Measurements from ENCODE around the gene CENPP.

The CENPP gene

DNA sequence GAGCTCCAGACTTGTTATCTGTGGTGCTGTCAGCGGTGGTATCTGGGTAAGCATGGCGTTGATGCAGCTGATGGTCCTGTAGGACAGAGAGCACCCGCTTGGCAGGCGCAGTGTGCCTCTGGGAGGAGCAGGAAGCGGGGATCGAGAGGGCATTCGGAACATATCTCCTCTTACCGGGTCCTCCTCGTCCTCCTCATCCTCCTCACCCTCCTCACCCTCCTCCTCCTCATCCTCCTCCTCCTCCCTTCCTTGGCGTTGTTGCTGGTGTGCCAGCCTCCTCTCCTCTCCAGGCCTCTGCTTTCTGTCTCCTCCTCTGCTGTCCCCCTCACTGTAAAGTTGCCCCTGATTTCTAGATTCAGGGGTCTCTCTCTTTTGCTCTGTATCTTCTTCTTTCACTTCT is 188.9 kb downstream of the CENPP start:
- Mint-ChIP-seq H3K9me3 (no peaks in the 10 kb centered on the region), H3K36me3 (ENCODE audit: low read depth) (no peaks in the 10 kb centered on the region), H3K4me1 (ENCODE audit: low read depth) (no peaks in the 10 kb centered on the region), H3K27me3 (ENCODE audit: low read depth) (no peaks in the 10 kb centered on the region), H3K4me3 (no peak overlapping the region), H3K27ac (no peak overlapping the region)
- DNase-seq (ENCODE audit: low spot score), result no peak

- H3K9me3 Mint-ChIP-seq, result no peaks in the 10 kb centered on the region
- H3K36me3 Mint-ChIP-seq (ENCODE audit: low read depth), result no peaks in the 10 kb centered on the region
- H3K27me3 Mint-ChIP-seq (ENCODE audit: low read depth), result no peaks in the 10 kb centered on the region
- no peak overlapping the region for H3K4me3 Mint-ChIP-seq
- no peak for DNase-seq (ENCODE audit: low spot score)
- H3K4me1 Mint-ChIP-seq (ENCODE audit: low read depth), result no peaks in the 10 kb centered on the region
- no peak overlapping the region for H3K27ac Mint-ChIP-seq
Measured at GRCh38 chr9:92516521-92516920, 190.8 kb downstream of the CENPP start.

DNA sequence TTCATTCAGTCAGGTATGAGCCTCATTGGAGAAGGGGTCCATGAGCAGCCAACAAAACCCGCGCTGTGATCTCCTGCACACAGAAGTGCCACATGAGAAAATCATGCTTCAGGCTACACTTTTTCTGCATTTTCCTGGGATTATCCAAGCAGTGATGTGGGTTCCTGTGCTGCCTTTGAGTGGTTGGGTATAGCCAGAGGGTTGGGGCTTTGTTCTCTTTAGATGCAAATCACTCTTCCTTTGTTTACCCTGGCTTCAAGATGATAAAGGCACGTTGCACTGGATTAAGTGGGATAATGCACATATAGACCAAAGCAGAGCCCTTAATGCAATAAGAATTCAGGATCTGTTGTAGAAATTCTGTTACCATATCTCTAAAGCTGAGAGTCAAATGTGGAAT is 191.3 kb downstream of the CENPP start:
- no peaks in the 10 kb centered on the region for H3K36me3 Mint-ChIP-seq (ENCODE audit: low read depth)
- no peak overlapping the region for H3K4me3 Mint-ChIP-seq
- H3K9me3 Mint-ChIP-seq, result no peaks in the 10 kb centered on the region
- DNase-seq (ENCODE audit: low spot score), result no peak
- no peaks in the 10 kb centered on the region for H3K4me1 Mint-ChIP-seq (ENCODE audit: low read depth)
- H3K27ac Mint-ChIP-seq, result no peak overlapping the region
- H3K27me3 Mint-ChIP-seq (ENCODE audit: low read depth), result no peaks in the 10 kb centered on the region

DNA sequence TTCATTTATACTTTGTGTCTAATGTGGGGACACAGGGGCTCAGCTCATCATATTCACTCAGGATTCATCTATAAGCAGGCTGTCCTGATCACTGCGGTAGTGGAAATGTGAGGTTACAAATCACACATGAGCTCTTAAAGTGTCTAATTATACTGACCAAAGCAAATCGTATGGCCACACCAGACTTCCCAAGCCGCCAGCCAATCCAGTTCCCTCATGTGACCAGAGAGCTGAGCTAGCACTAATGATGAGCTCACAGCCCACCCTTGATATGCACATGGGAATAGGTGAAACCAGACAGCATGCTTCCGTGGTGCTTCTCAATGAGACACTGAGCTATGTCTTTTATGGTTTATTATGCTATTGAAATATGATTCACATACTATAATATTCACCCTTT is 192.4 kb downstream of the CENPP start:
- Mint-ChIP-seq H3K4me1 (ENCODE audit: low read depth) (no peaks in the 10 kb centered on the region), H3K36me3 (ENCODE audit: low read depth) (no peaks in the 10 kb centered on the region), H3K27me3 (ENCODE audit: low read depth) (no peaks in the 10 kb centered on the region)

GRCh38 chr9:92520837-92521236 is 195.1 kb downstream of the CENPP start:
- H3K9me3 Mint-ChIP-seq, result no peaks in the 10 kb centered on the region
- H3K27ac Mint-ChIP-seq, result no peak overlapping the region
- H3K4me1 Mint-ChIP-seq (ENCODE audit: low read depth), result no peaks in the 10 kb centered on the region
- H3K27me3 Mint-ChIP-seq (ENCODE audit: low read depth), result no peaks in the 10 kb centered on the region
- no peaks in the 10 kb centered on the region for H3K36me3 Mint-ChIP-seq (ENCODE audit: low read depth)
- no peak for DNase-seq (ENCODE audit: low spot score)
- no peak overlapping the region for H3K4me3 Mint-ChIP-seq

More for the DNA sequence above, 192.4 kb downstream of the CENPP start:
- Mint-ChIP-seq H3K4me3 (no peak overlapping the region), H3K27ac (no peak overlapping the region), H3K9me3 (no peaks in the 10 kb centered on the region)
- DNase-seq (ENCODE audit: low spot score), result no peak

DNA sequence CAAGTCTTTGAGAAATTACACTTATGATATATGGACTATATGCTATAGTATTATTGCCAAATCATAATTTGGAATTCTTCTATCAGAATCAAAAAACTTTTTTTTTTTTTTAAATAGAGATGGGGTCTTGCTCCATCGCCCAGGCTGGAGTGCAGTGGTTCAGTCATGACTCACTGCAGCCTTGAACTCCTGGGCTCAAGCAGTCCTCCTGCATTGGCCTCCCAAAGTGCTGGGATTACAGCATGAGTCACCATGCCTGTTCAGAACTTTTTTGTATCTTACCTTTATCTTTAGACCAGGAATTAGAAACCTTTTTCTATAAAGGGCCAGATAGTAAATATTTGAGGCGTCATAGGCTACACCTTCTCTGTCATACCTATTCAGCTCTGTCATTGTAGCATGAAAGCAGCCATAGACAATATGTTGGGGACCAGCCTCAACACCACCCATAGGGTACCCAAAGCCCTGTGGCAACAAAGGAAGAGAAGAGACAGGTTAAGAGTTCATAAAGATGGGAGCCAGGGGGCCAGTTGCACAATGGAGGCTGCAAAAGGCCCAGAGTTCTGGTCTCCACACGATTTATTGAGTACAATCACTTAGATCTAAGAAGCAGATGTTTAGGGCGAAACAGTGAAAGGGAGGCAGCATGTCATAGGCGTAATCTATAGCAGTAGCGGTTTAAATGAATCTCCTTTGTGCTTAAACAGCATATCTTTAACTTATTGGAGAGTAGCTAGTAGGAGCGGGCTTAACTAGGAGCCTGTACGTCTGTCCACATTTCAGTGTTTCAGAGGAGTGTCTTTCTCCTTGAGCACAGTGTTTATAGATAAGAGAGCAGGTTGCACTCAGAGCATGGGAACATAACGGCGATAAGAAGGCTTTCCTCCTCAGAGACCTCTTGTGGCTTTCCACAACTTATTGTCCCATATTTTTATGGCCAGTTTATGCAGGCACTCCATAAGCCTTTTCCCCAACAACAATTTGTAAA is 197.5 kb downstream of the CENPP start:
- Mint-ChIP-seq H3K27ac (no peak overlapping the region), H3K27me3 (ENCODE audit: low read depth) (no peaks in the 10 kb centered on the region), H3K36me3 (ENCODE audit: low read depth) (no peaks in the 10 kb centered on the region), H3K4me1 (ENCODE audit: low read depth) (no peaks in the 10 kb centered on the region), H3K4me3 (no peak overlapping the region), H3K9me3 (no peaks in the 10 kb centered on the region)
- DNase-seq (ENCODE audit: low spot score), result no peak

- Mint-ChIP-seq H3K27ac (no peak overlapping the region), H3K9me3 (no peaks in the 10 kb centered on the region), H3K4me1 (ENCODE audit: low read depth) (no peaks in the 10 kb centered on the region), H3K4me3 (no peak overlapping the region), H3K36me3 (ENCODE audit: low read depth) (no peaks in the 10 kb centered on the region), H3K27me3 (ENCODE audit: low read depth) (no peaks in the 10 kb centered on the region)
- no peak for DNase-seq (ENCODE audit: low spot score)
Measured at GRCh38 chr9:92524881-92525280, 199.1 kb downstream of the CENPP start.

GRCh38 chr9:92525306-92525705 is 199.6 kb downstream of the CENPP start:
- Mint-ChIP-seq H3K36me3 (ENCODE audit: low read depth) (no peaks in the 10 kb centered on the region), H3K4me3 (no peak overlapping the region), H3K9me3 (no peaks in the 10 kb centered on the region), H3K4me1 (ENCODE audit: low read depth) (no peaks in the 10 kb centered on the region), H3K27me3 (ENCODE audit: low read depth) (no peaks in the 10 kb centered on the region), H3K27ac (no peak overlapping the region)
- DNase-seq (ENCODE audit: low spot score), result no peak

DNA sequence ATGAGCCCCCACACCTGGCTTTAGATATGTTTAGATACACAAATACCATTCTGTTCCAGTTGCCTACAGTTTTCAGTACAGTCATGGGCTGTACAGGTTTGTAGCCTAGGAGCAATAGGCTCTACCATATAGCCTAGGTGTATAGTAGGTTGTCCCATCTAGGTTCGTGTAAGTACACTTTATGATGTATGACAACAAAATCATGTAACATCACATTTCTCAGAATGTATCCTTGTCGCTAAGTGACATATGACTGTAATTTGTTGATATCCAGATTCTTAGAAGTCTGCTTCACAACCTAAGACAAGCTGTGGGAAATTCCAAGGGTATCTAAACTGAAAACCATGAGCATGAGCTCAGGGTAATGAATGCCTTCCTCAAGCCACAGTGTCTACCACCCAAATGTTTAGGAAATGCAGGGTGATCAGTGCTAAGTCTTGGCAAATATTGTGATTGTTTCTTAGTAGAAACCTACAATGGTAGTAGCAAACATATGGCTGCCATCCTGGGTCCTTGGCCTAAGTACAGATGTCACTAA is 201.6 kb downstream of the CENPP start:
- Mint-ChIP-seq H3K4me3 (no peak overlapping the region), H3K27ac (no peak overlapping the region), H3K27me3 (ENCODE audit: low read depth) (no peaks in the 10 kb centered on the region), H3K4me1 (ENCODE audit: low read depth) (no peaks in the 10 kb centered on the region), H3K36me3 (ENCODE audit: low read depth) (no peaks in the 10 kb centered on the region), H3K9me3 (no peaks in the 10 kb centered on the region)
- no peak for DNase-seq (ENCODE audit: low spot score)

DNA sequence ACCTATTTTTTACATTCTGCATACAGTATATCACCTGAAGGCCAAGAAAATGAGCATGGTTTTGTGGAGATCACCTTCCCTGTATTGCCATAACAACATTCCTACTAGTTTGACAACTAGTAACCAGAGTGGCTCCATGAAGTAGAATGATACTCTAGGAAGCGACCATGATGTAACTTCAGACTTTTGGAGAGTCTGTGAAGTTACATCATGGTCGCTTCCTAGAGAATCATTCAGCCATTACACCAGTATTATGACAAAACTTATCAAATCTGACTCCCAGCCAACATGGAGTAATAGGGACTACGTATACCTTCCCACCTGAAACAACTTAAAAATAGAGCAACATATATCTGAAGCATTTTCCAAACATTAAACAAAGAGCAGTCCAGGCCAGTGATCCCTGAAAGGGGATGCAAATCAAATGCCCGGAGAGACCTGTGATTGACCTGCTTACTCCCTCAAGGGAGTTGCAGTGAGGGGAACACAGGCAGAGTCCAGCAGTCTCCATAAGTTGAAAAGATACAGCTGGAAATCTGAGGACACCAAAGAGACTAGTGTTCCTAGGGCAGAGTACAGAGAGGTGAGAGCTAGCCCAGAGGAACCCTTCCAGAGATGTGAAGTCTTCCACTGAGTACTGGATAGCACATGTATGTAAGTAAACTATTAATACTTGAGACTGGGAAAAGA is 202.2 kb downstream of the CENPP start:
- no peak overlapping the region for H3K27ac Mint-ChIP-seq
- no peaks in the 10 kb centered on the region for H3K27me3 Mint-ChIP-seq (ENCODE audit: low read depth)
- no peaks in the 10 kb centered on the region for H3K36me3 Mint-ChIP-seq (ENCODE audit: low read depth)
- no peak overlapping the region for H3K4me3 Mint-ChIP-seq
- DNase-seq (ENCODE audit: low spot score), result no peak
- H3K9me3 Mint-ChIP-seq, result no peaks in the 10 kb centered on the region
- H3K4me1 Mint-ChIP-seq (ENCODE audit: low read depth), result no peaks in the 10 kb centered on the region

GRCh38 chr9:92528522-92528849 is 202.7 kb downstream of the CENPP start:
- no peak for DNase-seq (ENCODE audit: low spot score)
- no peaks in the 10 kb centered on the region for H3K36me3 Mint-ChIP-seq (ENCODE audit: low read depth)
- no peak overlapping the region for H3K4me3 Mint-ChIP-seq
- no peaks in the 10 kb centered on the region for H3K4me1 Mint-ChIP-seq (ENCODE audit: low read depth)
- no peaks in the 10 kb centered on the region for H3K27me3 Mint-ChIP-seq (ENCODE audit: low read depth)
- no peaks in the 10 kb centered on the region for H3K9me3 Mint-ChIP-seq
- H3K27ac Mint-ChIP-seq, result no peak overlapping the region

DNA sequence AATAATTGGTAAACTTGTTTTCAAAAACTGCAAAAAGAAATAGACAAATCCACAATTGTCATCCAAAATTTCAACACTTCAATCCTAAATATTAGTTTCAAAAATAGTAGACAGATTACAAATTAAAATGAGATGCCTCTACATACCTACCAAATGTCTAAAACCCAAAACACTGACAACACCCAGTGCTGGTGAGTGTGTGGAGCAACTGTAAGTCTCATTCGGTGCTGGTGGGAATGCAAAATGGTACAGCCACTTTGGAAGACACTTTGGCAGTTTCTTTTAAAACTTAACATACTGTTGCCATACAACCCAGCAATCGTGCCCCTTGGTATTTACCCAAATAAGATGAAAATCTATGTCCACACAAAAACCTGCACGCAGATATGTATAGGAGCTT is 203.4 kb downstream of the CENPP start:
- H3K27me3 Mint-ChIP-seq (ENCODE audit: low read depth), result no peaks in the 10 kb centered on the region
- H3K4me3 Mint-ChIP-seq, result no peak overlapping the region
- H3K4me1 Mint-ChIP-seq (ENCODE audit: low read depth), result peaks cover 2% of the 10 kb centered on the region
- H3K9me3 Mint-ChIP-seq, result no peaks in the 10 kb centered on the region
- H3K36me3 Mint-ChIP-seq (ENCODE audit: low read depth), result no peaks in the 10 kb centered on the region
- no peak for DNase-seq (ENCODE audit: low spot score)
- no peak overlapping the region for H3K27ac Mint-ChIP-seq

DNA sequence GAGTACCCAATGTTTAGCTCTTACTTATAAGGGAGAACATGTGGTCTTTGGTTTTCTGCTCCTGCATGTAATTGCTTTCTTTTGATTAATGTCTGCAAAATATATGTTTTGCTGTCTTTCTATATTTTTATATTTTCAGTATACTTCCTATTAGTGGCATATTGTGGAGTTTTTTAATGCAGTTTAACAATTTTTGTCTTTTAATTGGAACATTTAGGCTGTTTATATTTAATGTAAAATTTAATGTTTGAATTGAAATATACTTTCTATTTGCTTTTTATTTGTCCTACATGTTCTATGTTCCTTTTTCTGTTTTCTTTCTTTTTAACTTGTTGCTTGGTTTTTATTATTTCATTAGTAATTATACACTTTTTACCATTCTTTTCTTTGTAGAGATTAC is 205.1 kb downstream of the CENPP start:
- Mint-ChIP-seq H3K36me3 (ENCODE audit: low read depth) (no peaks in the 10 kb centered on the region), H3K4me1 (ENCODE audit: low read depth) (peaks cover 7% of the 10 kb centered on the region), H3K27ac (no peak overlapping the region), H3K4me3 (no peak overlapping the region), H3K9me3 (no peaks in the 10 kb centered on the region), H3K27me3 (ENCODE audit: low read depth) (no peaks in the 10 kb centered on the region)
- no peak for DNase-seq (ENCODE audit: low spot score)

- no peaks in the 10 kb centered on the region for H3K27me3 Mint-ChIP-seq (ENCODE audit: low read depth)
- H3K4me3 Mint-ChIP-seq, result no peak overlapping the region
- DNase-seq (ENCODE audit: low spot score), result no peak
- peaks cover 9% of the 10 kb centered on the region for H3K4me1 Mint-ChIP-seq (ENCODE audit: low read depth)
- H3K9me3 Mint-ChIP-seq, result no peaks in the 10 kb centered on the region
- H3K36me3 Mint-ChIP-seq (ENCODE audit: low read depth), result no peaks in the 10 kb centered on the region
- H3K27ac Mint-ChIP-seq, result no peak overlapping the region
Measured at GRCh38 chr9:92534204-92534603, 208.5 kb downstream of the CENPP start.

All from T-helper 2 cell treated with Interferon-gamma antibody and Interleukin-4, amounts not matched to agents 5 μg/mL and 100 μg/mL, for 36 hours (primary cell).